DND-41 (cell line): Measurements from ENCODE around the gene ENGASE.

Experiments
- EZH2 ChIP-seq: IDR thresholded peaks from 3 replicates; pipeline ENCODE4 v1.6.1; 2012; ENCODE audit warnings: borderline replicate concordance, low read depth, mild to moderate bottlenecking, moderate library complexity, low read length, inconsistent platforms; ENCODE audit not compliant: severe bottlenecking
- TF ChIP-seq, protein P1 (sequence below): IDR thresholded peaks from 2 replicates; pipeline ENCODE4 v1.5.1; 2012; ENCODE audit warnings: borderline replicate concordance, low read length, moderate library complexity, mild to moderate bottlenecking; ENCODE audit not compliant: poor library complexity, severe bottlenecking; ENCODE audit errors: extremely low read depth

DNA sequence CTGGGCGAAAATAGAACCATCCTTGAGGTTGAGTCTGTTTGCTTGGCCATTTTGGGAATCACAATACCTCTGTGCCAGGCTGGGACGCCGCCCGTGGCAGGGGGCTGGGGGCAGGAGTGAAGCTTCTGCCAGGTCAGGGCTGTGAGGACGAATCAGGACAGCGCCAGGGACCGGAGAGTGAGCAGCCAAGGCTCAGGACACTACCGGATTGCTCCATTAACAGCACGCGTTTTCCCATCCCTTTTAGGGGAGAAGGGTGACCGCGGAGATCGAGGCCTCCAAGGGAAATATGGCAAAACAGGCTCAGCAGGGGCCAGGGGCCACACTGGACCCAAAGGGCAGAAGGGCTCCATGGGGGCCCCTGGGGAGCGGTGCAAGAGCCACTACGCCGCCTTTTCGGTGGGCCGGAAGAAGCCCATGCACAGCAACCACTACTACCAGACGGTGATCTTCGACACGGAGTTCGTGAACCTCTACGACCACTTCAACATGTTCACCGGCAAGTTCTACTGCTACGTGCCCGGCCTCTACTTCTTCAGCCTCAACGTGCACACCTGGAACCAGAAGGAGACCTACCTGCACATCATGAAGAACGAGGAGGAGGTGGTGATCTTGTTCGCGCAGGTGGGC, 27.2 kb upstream of the ENGASE start:
- TF ChIP-seq, protein P1, sequence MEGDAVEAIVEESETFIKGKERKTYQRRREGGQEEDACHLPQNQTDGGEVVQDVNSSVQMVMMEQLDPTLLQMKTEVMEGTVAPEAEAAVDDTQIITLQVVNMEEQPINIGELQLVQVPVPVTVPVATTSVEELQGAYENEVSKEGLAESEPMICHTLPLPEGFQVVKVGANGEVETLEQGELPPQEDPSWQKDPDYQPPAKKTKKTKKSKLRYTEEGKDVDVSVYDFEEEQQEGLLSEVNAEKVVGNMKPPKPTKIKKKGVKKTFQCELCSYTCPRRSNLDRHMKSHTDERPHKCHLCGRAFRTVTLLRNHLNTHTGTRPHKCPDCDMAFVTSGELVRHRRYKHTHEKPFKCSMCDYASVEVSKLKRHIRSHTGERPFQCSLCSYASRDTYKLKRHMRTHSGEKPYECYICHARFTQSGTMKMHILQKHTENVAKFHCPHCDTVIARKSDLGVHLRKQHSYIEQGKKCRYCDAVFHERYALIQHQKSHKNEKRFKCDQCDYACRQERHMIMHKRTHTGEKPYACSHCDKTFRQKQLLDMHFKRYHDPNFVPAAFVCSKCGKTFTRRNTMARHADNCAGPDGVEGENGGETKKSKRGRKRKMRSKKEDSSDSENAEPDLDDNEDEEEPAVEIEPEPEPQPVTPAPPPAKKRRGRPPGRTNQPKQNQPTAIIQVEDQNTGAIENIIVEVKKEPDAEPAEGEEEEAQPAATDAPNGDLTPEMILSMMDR: no peak
- no peak for TF ChIP-seq EZH2
